GM11168 (cell line): ENCODE data around the gene GJA3.

Source experiments
- in situ Hi-C: fragments of 300-500 bp; cut with MboI; formaldehyde crosslinking; loops from one replicate; pipeline ENCODE4 v1.12.0; 2022; ENCODE audit warnings: low sequenced_read_pairs; ENCODE audit not compliant: unreplicated experiment

The GJA3 gene

DNA sequence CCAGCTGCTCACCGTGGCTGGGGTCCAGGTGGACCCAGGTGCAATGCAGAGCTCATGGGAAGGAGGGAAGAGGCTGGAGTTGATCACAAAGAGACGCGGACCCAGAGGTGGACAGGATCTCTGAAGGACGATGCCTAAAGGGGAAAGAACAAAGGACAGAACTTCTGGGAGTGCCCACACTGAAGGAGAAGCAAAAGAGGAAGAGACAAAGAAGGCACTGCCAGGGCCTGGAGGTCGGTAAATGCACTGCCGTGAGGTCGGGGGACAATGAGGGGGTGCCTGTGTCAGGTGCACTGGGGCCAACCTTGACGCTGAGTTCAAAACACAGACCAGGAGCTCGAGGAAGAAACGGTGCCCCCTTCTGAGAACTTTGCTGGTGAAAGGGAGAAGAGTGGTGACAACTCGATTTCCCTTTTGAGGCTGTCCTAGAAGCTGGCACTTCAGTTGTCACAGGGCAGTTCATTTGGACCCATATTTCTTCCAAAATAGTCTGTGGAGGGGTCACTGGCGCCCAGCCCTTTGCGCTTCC lies 55.6 kb downstream of the GJA3 start:
- in situ Hi-C loops: no loop called here

DNA sequence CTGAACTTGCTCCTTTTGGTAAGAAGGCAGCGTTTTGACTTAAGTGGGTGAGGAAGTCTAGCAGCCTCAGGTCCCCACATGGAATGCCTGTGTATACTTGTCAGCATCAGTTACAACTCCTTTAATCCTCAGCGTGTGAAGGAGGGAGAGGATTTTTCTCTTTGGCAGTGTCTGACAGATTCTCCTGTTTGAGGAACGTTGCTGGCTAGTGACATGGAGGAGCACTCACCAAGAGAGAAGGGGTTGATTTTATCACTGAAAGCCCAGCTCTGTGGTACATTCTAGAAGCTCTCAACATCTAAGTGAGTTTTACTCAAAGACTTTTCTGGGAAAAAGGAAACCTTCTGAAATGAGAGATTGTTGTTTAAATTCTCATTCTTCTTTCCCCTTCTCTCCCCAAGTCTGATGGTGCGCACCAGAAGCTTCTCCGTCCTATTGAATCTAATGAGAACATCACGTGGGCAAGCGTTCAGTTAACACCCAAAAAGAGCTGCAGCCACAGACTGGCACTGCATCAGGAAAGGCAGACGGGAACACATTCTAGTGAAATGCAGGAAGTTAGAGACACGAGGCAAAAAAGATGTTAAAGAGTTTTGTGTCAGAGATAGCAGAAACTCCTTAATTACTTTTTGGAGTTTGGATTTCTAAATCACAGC lies 58.2 kb downstream of the GJA3 start:
- in situ Hi-C loops: no loop called here

DNA sequence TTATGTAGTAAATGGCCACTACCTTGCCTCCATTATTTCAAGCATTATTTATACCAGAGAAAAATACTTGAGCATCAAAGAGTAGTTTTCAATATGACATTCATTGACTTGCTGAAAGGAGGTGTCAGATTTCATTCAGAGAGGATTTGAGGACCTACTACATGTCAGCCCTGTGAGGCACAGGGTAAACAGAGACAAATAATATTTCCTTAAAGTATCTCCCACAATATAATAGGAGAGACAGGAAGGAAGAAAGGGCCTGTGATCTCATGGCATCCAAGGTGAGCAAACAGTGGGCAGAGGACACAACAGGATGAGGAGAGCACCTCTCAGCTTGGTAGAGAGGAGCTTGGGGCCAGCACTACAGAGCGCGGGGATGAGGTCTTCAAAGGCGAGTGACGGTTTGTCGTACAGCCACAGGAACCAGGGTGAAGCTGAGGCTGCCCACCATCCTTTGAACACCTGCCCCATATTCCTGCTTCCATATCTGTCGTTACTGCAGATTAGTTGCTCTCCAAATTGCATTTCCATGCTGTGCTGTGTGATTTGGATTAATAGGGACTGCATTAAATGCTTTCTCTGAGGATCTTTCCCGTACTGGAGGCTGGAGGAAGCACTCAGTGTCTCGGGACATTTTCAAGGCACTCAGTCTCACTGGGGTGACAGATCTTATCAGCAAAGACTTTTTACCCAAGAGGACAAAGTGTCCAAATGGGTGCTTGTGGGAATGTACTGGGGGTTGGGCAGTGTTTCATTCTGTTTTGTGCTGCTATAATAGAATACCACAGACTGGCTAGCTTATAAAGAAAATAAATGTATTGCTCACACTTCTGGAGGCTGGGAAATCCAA lies 59.2 kb downstream of the GJA3 start:
- in situ Hi-C loops: no loop called here

DNA sequence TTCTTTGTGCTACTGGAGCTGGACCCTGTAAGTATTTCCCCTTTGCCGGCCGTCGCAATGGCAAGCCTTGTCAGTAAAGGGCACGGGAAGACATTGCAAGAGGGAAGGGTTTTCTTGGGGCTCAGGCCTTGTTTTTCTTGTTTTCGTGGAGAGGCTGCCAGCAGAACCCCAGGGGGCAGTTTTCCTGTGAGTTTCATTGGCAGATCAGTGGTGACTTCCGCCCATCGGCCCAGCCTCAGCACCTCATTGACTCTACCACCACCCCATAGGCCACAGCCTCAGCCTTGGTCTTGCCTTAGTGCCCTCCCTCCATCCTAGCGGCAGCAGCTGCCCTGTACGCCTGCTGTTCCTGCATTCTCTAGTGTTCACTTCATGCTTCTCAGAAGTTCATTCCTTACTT lies 61.5 kb downstream of the GJA3 start:
- in situ Hi-C loops: no loop called here

DNA sequence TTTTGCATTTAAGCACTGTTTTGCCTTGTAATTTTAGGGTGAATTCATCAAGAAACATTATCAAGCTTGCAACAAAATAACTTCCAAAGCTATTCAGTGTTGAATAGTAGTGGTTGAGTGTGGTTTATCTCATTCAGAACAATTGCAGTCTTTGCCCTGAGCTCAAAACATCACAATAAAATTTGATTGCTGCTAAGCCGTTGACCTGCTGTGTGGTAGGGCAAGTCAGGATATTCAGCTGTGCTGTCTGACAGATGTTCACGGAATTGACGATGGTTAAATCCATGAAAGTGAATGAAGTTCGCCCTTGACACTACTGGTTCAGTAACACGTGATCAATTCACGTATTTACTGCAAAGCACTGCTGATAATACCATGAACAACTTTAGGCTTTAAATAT lies 66.9 kb downstream of the GJA3 start:
- in situ Hi-C loops: no loop called here

DNA sequence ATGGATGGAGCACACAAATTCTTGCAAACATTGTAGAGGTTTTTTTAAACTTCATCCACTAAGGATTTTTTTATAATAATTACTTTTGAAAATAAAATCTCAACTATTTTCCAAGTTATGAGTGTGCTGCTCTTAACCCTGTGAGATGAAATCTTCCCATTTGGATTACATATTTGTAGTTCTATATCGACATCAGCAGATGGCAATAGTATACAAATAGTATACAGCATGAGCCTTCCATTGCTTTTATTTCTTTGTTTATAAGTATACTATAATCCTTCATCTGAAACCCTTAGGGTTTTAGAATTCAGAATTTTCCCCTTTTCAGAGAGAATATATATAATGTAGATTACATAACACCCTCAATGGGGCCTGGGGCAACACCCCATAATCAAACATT lies 70.5 kb downstream of the GJA3 start:
- in situ Hi-C loops: no loop called here
